ENCODE data around the gene CCNG1.

The CCNG1 gene

DNA sequence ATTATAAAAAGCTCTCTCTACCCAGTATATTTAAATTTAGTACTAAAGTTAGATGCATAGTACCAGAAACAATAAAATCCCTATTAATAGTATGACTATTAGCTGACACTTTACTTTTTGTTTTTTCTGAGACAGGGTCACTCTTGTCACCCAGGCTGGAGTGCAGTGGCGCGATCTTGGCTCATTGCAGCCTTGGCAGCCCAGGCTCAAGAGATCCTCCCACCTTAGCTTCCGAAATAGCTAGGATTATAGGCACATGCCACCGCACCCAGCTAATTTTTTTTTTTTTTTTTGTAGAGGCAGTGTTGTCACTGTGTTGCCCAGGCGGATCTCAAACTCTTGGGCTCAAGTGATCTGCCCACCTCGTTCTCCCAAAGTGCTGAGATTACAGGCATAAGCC is 8.0 kb downstream of the CCNG1 start:
- Histone ChIP-seq H3K79me2 (ENCODE audit: insufficient read depth, low read length) (no peaks in the 10 kb centered on the region), H3K4me1 (ENCODE audit: insufficient read depth, low read length, severe bottlenecking) (no peaks in the 10 kb centered on the region), H4K20me1 (ENCODE audit: insufficient read depth, low read length) (no peaks in the 10 kb centered on the region), H3K27ac (ENCODE audit: low read depth, low read length, poor library complexity, severe bottlenecking) (no peak overlapping the region), H3K36me3 (ENCODE audit: insufficient read depth, low read length) (peaks cover 98% of the 10 kb centered on the region), H3K9me3 (ENCODE audit: low read length) (no peaks in the 10 kb centered on the region), H3F3A (ENCODE audit: insufficient read depth, low read length) (no peaks in the 10 kb centered on the region), H3K9me2 (ENCODE audit: low read depth, low read length) (no peaks in the 10 kb centered on the region), H3K4me3 (ENCODE audit: low read depth, low read length, poor library complexity, severe bottlenecking) (no peak overlapping the region), H3K9ac (ENCODE audit: low read length) (no peak overlapping the region), H3K4me2 (ENCODE audit: low read length) (no peak overlapping the region), H3K27me3 (ENCODE audit: insufficient read depth, low read length) (no peaks in the 10 kb centered on the region), H2AFZ (ENCODE audit: low read length) (no peak overlapping the region)
- TF ChIP-seq CTCF (IDR thresholded peaks at IDR 0.05; ENCODE audit: low read length) (no peak), EZH2 (IDR thresholded peaks at IDR 0.05; ENCODE audit: borderline replicate concordance, low read length) (no peak)

- Histone ChIP-seq H3K9me3 (ENCODE audit: low read length) (no peaks in the 10 kb centered on the region), H3K36me3 (ENCODE audit: insufficient read depth, low read length) (peaks cover 98% of the 10 kb centered on the region), H3K79me2 (ENCODE audit: insufficient read depth, low read length) (no peaks in the 10 kb centered on the region), H3K4me3 (ENCODE audit: low read depth, low read length, poor library complexity, severe bottlenecking) (no peak overlapping the region), H4K20me1 (ENCODE audit: insufficient read depth, low read length) (no peaks in the 10 kb centered on the region), H3K4me2 (ENCODE audit: low read length) (no peak overlapping the region), H3K4me1 (ENCODE audit: insufficient read depth, low read length, severe bottlenecking) (no peaks in the 10 kb centered on the region), H3F3A (ENCODE audit: insufficient read depth, low read length) (no peaks in the 10 kb centered on the region), H3K9me2 (ENCODE audit: low read depth, low read length) (no peaks in the 10 kb centered on the region), H2AFZ (ENCODE audit: low read length) (no peak overlapping the region), H3K9ac (ENCODE audit: low read length) (no peak overlapping the region), H3K27me3 (ENCODE audit: insufficient read depth, low read length) (no peaks in the 10 kb centered on the region), H3K27ac (ENCODE audit: low read depth, low read length, poor library complexity, severe bottlenecking) (no peak overlapping the region)
- TF ChIP-seq EZH2 (IDR thresholded peaks at IDR 0.05; ENCODE audit: borderline replicate concordance, low read length) (no peak), CTCF (IDR thresholded peaks at IDR 0.05; ENCODE audit: low read length) (no peak)
These were observed 9.8 kb downstream of the CCNG1 start for GRCh38 chr5:163447191-163447590.

GRCh38 chr5:163447875-163448274 is 10.5 kb downstream of the CCNG1 start:
- Histone ChIP-seq H3K4me2 (ENCODE audit: low read length) (no peak overlapping the region), H3K4me3 (ENCODE audit: low read depth, low read length, poor library complexity, severe bottlenecking) (no peak overlapping the region), H2AFZ (ENCODE audit: low read length) (no peak overlapping the region), H3K9me3 (ENCODE audit: low read length) (no peaks in the 10 kb centered on the region), H3K4me1 (ENCODE audit: insufficient read depth, low read length, severe bottlenecking) (no peaks in the 10 kb centered on the region), H3K27ac (ENCODE audit: low read depth, low read length, poor library complexity, severe bottlenecking) (no peak overlapping the region), H3K9me2 (ENCODE audit: low read depth, low read length) (no peaks in the 10 kb centered on the region), H3K9ac (ENCODE audit: low read length) (no peak overlapping the region), H4K20me1 (ENCODE audit: insufficient read depth, low read length) (no peaks in the 10 kb centered on the region), H3K27me3 (ENCODE audit: insufficient read depth, low read length) (no peaks in the 10 kb centered on the region), H3K36me3 (ENCODE audit: insufficient read depth, low read length) (peaks cover 98% of the 10 kb centered on the region), H3K79me2 (ENCODE audit: insufficient read depth, low read length) (no peaks in the 10 kb centered on the region), H3F3A (ENCODE audit: insufficient read depth, low read length) (no peaks in the 10 kb centered on the region)
- TF ChIP-seq EZH2 (IDR thresholded peaks at IDR 0.05; ENCODE audit: borderline replicate concordance, low read length) = no peak
- TF ChIP-seq CTCF (IDR thresholded peaks at IDR 0.05; ENCODE audit: low read length) = no peak
